ENCODE measurements around the gene ENTPD6. TPM values are rescaled to one million over a fixed set of nuclear protein-coding genes. Genes with fewer than 3 reads are reported as not detected.

Gene ENTPD6
- total and polyA plus RNA-seq, 5 donors = 102 to 146 (median 129) TPM

DNA sequence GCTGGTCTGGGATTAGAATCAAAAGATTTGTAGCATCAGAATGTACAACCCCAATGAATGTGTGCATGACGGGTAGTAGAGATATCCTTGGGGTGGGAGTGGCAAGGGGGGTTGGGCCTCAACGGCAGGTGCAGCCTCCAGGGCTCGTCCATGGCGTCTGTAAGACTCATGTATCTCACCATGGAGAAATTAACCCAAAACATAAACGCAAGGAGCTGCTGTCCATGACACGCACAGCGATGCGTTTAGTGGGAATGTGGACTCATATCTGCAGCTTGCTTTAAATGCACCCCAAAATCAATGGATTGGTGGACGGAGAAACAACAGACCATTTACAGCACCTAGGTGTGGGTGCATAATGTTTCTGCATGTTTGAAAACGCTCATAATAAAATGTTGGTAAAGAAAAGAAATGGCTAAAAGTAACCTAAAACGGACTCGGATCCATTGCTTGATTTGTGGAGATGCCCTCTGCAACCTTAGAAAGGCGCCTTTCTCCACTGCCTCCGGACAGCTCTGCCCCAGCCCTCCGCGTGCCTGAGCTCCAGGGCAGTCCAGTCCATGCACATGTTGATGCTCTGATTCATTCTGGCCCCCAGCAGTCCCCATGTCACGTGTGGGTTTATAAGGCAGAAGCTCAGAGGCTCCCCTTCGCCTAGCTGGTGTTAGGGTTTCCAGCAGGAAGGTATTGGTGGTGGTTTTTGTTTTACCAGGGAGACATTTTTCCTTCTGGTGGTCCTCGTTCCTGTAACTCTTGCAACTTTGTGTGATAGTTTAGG lies 76.9 kb downstream of the ENTPD6 start:
- DNase-seq (peak in 1 of 3 donors; percentile 23), ATAC-seq (no peak)
- intact Hi-C loops (cut with DNase I) = no loop called here
- Histone ChIP-seq H3K4me3 (ENCODE audit: low read length) (no peak overlapping the region), H3K4me1 (ENCODE audit: control insufficient read depth, insufficient read depth, low read length) (no peaks in the 10 kb centered on the region), H3K27me3 (ENCODE audit: control insufficient read depth, insufficient read depth) (no peaks in the 10 kb centered on the region), H3K9me3 (ENCODE audit: control insufficient read depth, low read length) (no peaks in the 10 kb centered on the region), H3K27ac (ENCODE audit: low read length) (no peak overlapping the region)
- 82% methylated on average over 19 of the region's 19 CpGs for WGBS

DNA sequence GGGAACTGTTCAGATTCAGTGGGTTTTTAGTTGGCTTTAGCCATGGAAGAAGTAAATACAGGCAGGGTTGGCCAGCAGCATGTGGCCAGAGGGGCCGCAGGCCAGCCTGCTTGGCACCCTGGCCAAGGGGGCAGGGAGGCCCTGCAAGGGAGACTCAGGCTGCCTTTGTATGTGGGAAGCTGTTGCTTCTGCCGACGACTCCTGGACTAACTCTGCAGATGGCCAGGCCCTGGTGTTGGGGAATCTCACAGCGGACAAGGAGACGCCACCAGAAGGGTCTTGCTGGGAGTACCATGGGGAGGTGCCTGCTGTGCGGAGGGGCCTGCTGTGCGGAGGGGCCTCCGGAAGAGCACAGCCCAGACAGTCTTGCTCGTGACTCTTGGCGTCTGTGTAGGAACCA lies 77.5 kb downstream of the ENTPD6 start:
- ATAC-seq = no peak
- WGBS = 75% methylated on average over 10 of the region's 10 CpGs
- Histone ChIP-seq H3K27me3 (ENCODE audit: control insufficient read depth, insufficient read depth) (no peaks in the 10 kb centered on the region), H3K4me3 (ENCODE audit: low read length) (no peak overlapping the region), H3K4me1 (ENCODE audit: control insufficient read depth, insufficient read depth, low read length) (peaks cover 2% of the 10 kb centered on the region), H3K9me3 (ENCODE audit: control insufficient read depth, low read length) (no peaks in the 10 kb centered on the region), H3K27ac (ENCODE audit: low read length) (peak overlapping the region; percentile 40)
- intact Hi-C loops (cut with DNase I) = no loop called here
- peak in 2 of 3 donors; percentile 43 to 49 for DNase-seq

GRCh38 chr20:25273541-25274358 lies 78.2 kb downstream of the ENTPD6 start:
- peak overlapping the region; percentile 53 for H3K27ac ChIP-seq (ENCODE audit: low read length)
- peaks cover 3% of the 10 kb centered on the region for H3K4me1 ChIP-seq (ENCODE audit: control insufficient read depth, insufficient read depth, low read length)
- WGBS = 68% methylated on average over 20 of the region's 20 CpGs
- peak in 1 of 2 donors; percentile 34 for ATAC-seq
- intact Hi-C loops (cut with DNase I) = no loop called here
- H3K27me3 ChIP-seq (ENCODE audit: control insufficient read depth, insufficient read depth) = no peaks in the 10 kb centered on the region
- no peaks in the 10 kb centered on the region for H3K9me3 ChIP-seq (ENCODE audit: control insufficient read depth, low read length)
- DNase-seq = peak in 2 of 3 donors; percentile 39 to 58
- H3K4me3 ChIP-seq (ENCODE audit: low read length) = no peak overlapping the region

GRCh38 chr20:25274481-25274880 lies 79.0 kb downstream of the ENTPD6 start:
- 86% methylated on average over 20 of the region's 20 CpGs for WGBS
- intact Hi-C loops (cut with DNase I) = no loop called here
- DNase-seq (peak in 2 of 3 donors; percentile 47 to 49), ATAC-seq (peak in 1 of 2 donors; percentile 20)
- H3K4me3 ChIP-seq (ENCODE audit: low read length) = no peak overlapping the region
- peaks cover 3% of the 10 kb centered on the region for H3K4me1 ChIP-seq (ENCODE audit: control insufficient read depth, insufficient read depth, low read length)
- no peaks in the 10 kb centered on the region for H3K27me3 ChIP-seq (ENCODE audit: control insufficient read depth, insufficient read depth)
- H3K27ac ChIP-seq (ENCODE audit: low read length) = peak overlapping the region; percentile 53
- H3K9me3 ChIP-seq (ENCODE audit: control insufficient read depth, low read length) = no peaks in the 10 kb centered on the region

DNA sequence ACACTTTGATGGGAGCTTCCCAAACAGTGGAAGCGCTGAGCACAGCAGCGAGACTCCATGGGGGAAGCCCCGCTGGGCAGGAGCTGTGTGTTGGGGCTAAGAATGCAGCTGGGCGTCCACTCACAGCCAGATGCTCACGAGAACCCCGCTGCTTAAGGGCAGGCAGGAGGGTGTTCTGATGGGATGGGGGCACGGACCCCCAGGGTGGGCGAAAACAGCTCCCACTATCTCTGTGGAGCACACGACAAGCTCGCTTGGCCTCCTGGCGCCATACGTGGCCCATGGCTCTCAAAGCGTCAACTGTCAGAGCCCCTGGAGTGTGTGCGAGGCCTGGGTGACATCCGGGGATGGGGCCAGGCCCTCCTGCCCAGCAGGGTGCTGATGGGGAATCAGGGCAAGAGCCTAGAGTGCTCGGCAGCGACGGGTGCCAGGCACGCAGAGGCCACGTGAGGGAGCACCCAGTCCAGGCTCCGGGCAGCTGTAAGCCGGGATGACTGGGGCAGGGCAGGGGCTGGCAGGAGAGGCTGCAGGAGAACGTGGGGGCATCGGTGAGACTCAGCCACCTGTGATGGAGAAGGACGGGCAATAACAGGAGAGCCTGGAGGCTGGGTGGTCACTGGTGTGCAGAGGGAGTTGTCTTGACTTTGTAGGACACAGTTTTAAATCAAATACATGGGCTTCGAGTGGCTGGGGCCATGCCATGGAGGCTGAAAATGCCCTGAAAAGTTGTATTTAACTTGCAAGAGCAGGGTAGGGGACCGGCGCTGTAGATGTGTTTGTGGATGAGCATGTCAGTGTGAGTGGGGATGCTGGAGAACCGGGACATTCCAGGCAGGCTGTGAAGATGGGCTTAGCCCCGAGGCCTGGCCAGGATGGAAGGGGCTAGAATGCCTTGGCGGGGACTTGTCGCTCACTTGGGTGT lies 79.6 kb downstream of the ENTPD6 start:
- Histone ChIP-seq H3K27me3 (ENCODE audit: control insufficient read depth, insufficient read depth) (no peaks in the 10 kb centered on the region), H3K4me1 (ENCODE audit: control insufficient read depth, insufficient read depth, low read length) (peaks cover 3% of the 10 kb centered on the region), H3K4me3 (ENCODE audit: low read length) (no peak overlapping the region), H3K9me3 (ENCODE audit: control insufficient read depth, low read length) (no peaks in the 10 kb centered on the region), H3K27ac (ENCODE audit: low read length) (no peak overlapping the region)
- peak; percentile 36 to 55 for ATAC-seq
- intact Hi-C loops (cut with DNase I) = no loop called here
- 79% methylated on average over 32 of the region's 32 CpGs for WGBS
- peak in 2 of 3 donors; percentile 78 to 80 for DNase-seq

GRCh38 chr20:25275813-25276532 lies 80.5 kb downstream of the ENTPD6 start:
- ATAC-seq (no peak), DNase-seq (peak in 1 of 3 donors; percentile 33)
- Histone ChIP-seq H3K4me3 (ENCODE audit: low read length) (no peak overlapping the region), H3K9me3 (ENCODE audit: control insufficient read depth, low read length) (no peaks in the 10 kb centered on the region), H3K27me3 (ENCODE audit: control insufficient read depth, insufficient read depth) (no peaks in the 10 kb centered on the region), H3K27ac (ENCODE audit: low read length) (no peak overlapping the region), H3K4me1 (ENCODE audit: control insufficient read depth, insufficient read depth, low read length) (peaks cover 3% of the 10 kb centered on the region)
- intact Hi-C loops (cut with DNase I) = no loop called here
- WGBS = 94% methylated on average over 20 of the region's 20 CpGs

Other genes with a start within 250 kb of the ENTPD6 start
- 1 to 10 TPM in 2 of 4 donors, under 1 TPM in 2; 0.45 to 1.5 (median 0.90) TPM for gene CST7, start 246.4 kb upstream of the ENTPD6 start, total RNA-seq
- 1.1 TPM for gene CST7, start 246.4 kb upstream of the ENTPD6 start, polyA plus RNA-seq
- 10 to 100 TPM; 32.8 to 35.1 (median 34.8) TPM for gene APMAP, start 203.0 kb upstream of the ENTPD6 start, total RNA-seq
- gene APMAP, start 203.0 kb upstream of the ENTPD6 start, polyA plus RNA-seq = 28.0 TPM
- 10 to 100 TPM; 14.8 to 61.8 (median 40.7) TPM for gene ACSS1, start 137.6 kb upstream of the ENTPD6 start, total RNA-seq
- gene ACSS1, start 137.6 kb upstream of the ENTPD6 start, polyA plus RNA-seq = 29.3 TPM
- gene VSX1, start 113.6 kb upstream of the ENTPD6 start, total RNA-seq = under 1 TPM in 1 of 4 donors, not detected in 3; 0.44 TPM
- gene VSX1, start 113.6 kb upstream of the ENTPD6 start, polyA plus RNA-seq = 0.27 TPM
- gene PYGB, start 52.4 kb downstream of the ENTPD6 start, total RNA-seq = 100 to 1,000 TPM; 154 to 219 (median 194) TPM
- 136 TPM for gene PYGB, start 52.4 kb downstream of the ENTPD6 start, polyA plus RNA-seq
- gene ABHD12, start 195.1 kb downstream of the ENTPD6 start, total RNA-seq = 10 to 100 TPM; 22.6 to 28.3 (median 26.0) TPM
- 25.3 TPM for gene ABHD12, start 195.1 kb downstream of the ENTPD6 start, polyA plus RNA-seq
- gene GINS1, start 212.0 kb downstream of the ENTPD6 start, total RNA-seq = under 1 TPM; 0.45 to 0.85 (median 0.63) TPM
- gene GINS1, start 212.0 kb downstream of the ENTPD6 start, polyA plus RNA-seq = 0.54 TPM